A549 (cell line): ENCODE measurements around the gene RORC.

Experiments used
- CEBPB ChIP-seq, 2 experiments: fragments of >200 bp in 1 of 2; sonication (Bioruptor Twin) in 1 of 2; formaldehyde crosslinking in 1 of 2; IDR thresholded peaks; 2 replicates each; pipeline ENCODE4 v1.6.1; 2012 to 2016
- CHD2 ChIP-seq: fragments of 150-350 bp; IDR thresholded peaks from 2 replicates; pipeline ENCODE4 v1.6.1; 2014; ENCODE audit warnings: low read length; ENCODE audit not compliant: partially characterized antibody
- CTCF ChIP-seq: fragments of >200 bp; sonication (Bioruptor Twin); formaldehyde crosslinking; IDR thresholded peaks from 3 replicates; pipeline ENCODE4 v1.5.1; 2016
- POLR2A ChIP-seq: IDR thresholded peaks from 2 replicates; pipeline ENCODE4 v1.6.1; 2012; ENCODE audit warnings: mild to moderate bottlenecking, low read length
- USF2 ChIP-seq: fragments of 450-650 bp; IDR thresholded peaks from 2 replicates; pipeline ENCODE4 v1.6.1; 2014; ENCODE audit warnings: antibody characterized with exemption

- TF ChIP-seq POLR2A: no peak
- no peak for TF ChIP-seq CTCF
- TF ChIP-seq CEBPB (IDR thresholded peaks at IDR 0.05): no peak
- no peak for TF ChIP-seq USF2
- TF ChIP-seq CHD2: no peak
Observed at GRCh38 chr1:151843398-151843797, 11.8 kb upstream of the RORC start.
